Right renal cortex interstitium (tissue), 3 donors: ENCODE results near the gene APOBEC3F. TPM values are rescaled to one million over a fixed set of nuclear protein-coding genes. Genes with fewer than 3 reads are reported as not detected.
"Not testable (repeated sequence)": the region's sequence is repeated elsewhere in the genome, so short reads cannot be mapped to it uniquely, and the experiment has no call there.

Experiments
- DNase-seq, 3 donors: peaks; one replicate each; pipeline ENCODE4 v3.0.0-alpha.2; 2013; ENCODE audit warnings: low read depth in 3 of 3, low spot score in 2 of 3
- polyA plus RNA-seq, 3 donors: library from polyadenylated mRNA; unstranded; fragments of 120-200 nt; gene quantifications; one replicate each; pipeline ENCODE4 v1.2.1, GENCODE V29; 2013; ENCODE audit not compliant: insufficient read length in 3 of 3

The APOBEC3F gene
- polyA plus RNA-seq, 3 donors: 8.1 to 8.5 (median 8.4) TPM

DNA sequence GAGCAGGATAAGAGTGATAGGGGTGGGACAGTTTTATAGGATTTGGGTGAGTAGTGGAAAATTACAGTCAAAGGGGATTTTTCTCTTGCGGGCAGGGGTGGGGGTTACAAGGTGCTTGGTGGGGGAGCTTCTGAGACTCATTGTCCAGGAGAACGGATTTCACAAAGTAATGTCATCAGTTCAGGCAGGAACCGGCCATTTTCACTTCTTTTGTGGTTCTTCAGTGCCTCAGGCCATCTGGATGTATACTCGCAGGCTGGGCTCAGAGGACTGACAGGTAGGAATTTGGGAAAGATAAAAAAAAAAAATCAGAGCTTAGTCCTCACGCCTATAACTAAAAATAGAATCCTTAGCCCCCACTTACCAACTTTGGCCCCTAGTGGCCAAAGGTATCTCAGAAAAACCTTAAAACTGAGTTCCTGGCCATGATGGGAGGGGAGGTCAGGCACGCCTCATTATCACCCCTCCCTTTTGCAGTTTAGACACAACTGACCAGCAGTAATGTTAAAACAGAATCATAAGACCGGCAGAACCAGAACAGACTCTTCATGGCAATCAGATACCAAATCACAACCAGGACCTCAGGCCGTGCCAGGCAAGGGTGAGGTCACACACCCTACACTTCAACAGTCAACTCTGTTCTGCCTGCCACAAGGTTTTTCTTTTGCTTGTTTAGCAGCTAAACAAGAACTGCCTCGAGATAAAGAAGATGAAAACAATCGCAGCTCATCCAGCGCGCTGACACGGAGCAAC lies 27.5 kb downstream of the APOBEC3F start:
- DNase-seq: no peak

DNA sequence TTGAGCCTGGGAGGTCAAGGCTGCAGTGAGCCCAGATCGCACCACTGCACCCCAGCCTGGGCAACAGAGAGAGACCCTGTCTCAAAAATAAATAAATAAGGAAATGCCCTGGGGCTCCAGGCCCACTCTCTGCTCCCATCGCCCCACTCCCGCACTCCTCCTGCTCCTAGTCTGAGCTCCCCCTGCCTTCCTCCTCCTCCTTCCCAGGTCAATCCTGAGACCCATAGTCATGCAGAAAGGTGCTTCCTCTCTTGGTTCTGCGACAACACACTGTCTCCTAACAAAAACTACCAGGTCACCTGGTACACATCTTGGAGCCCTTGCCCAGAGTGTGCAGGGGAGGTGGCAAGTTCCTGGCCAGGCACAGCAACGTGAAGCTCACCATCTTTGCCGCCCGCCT lies 29.5 kb downstream of the APOBEC3F start:
- no peak for DNase-seq

GRCh38 chr22:39072581-39072981 lies 31.9 kb downstream of the APOBEC3F start:
- DNase-seq: not testable (repeated sequence)

DNA sequence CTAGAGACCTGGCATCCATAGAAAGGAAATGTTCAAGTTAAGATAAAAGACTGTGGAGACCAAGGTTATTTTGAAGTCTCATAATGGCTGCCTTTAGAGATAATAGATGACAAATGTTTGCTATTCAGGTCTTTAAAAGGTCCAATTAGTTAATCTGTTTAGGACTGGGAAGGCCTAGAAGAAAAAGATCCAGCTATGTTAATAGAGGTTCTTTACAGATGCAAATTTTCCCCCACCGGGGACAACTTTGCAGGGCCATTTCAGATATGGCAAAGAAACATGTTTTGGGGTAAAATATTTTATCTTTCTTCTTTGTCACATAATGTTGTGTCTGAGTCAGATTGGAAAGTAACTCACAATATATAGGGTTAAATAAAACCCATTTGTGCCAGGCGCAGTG lies 33.3 kb downstream of the APOBEC3F start:
- DNase-seq: no peak

- DNase-seq: not testable (repeated sequence)
Observed at GRCh38 chr22:39076155-39077025, 35.7 kb downstream of the APOBEC3F start.

- DNase-seq: not testable (repeated sequence)
Observed at GRCh38 chr22:39077026-39077840, 36.6 kb downstream of the APOBEC3F start, which contains the start of gene APOBEC3G. Gene APOBEC3G, plus strand, starts transcription at chr22:39077275. Its CDS starts 87 bp downstream, at chr22:39077362.

- not testable (repeated sequence) for DNase-seq
Observed at GRCh38 chr22:39077912-39078311, 37.2 kb downstream of the APOBEC3F start.

DNA sequence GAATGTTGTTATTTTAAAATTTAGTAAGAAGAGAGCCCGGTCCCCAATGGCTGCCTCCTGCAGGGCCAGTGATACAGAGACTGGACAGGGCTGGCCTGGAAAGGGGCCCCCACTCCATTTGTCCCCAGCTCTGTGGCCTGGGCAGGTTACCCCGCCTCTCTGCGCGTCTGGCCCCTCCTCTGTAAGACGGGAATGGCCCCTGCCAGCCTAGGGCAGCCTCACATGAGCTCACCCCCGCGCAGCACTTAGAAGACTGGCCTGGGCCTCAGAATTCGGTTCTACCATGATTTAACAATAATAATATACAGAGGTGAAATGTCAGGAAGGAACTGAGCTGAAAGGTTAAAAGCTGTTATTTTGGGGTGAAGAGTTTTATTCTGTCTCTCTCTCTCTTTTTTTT lies 37.7 kb downstream of the APOBEC3F start:
- no peak for DNase-seq

GRCh38 chr22:39079054-39079637 lies 38.5 kb downstream of the APOBEC3F start:
- not testable (repeated sequence) for DNase-seq

- DNase-seq: no peak
Observed at GRCh38 chr22:39080052-39080762, 39.5 kb downstream of the APOBEC3F start.

GRCh38 chr22:39081016-39081415 lies 40.4 kb downstream of the APOBEC3F start:
- DNase-seq: no peak

- no peak for DNase-seq
Observed at GRCh38 chr22:39081598-39081997, 40.9 kb downstream of the APOBEC3F start.

- DNase-seq: no peak
Observed at GRCh38 chr22:39083212-39084165, 42.8 kb downstream of the APOBEC3F start.

DNA sequence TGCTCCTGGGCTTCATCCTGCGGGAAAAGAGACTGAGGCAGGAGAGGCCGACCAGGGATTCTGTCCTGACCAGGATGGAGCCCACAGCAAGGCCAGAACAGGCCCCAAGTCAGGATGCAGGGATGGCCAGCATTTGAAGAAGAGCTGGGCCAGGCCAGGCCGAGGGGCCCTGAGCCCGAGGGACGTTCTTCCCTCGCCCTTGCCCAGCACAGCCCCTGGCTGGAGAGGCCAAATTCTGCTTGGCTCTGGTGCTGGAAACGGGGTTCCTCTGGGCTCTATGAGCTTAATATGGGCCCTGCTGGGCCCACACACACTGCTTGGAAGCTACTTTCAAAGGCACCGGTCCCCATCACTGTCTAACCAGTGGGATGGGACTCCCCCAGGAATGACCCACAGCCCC lies 44.0 kb downstream of the APOBEC3F start:
- no peak for DNase-seq

DNA sequence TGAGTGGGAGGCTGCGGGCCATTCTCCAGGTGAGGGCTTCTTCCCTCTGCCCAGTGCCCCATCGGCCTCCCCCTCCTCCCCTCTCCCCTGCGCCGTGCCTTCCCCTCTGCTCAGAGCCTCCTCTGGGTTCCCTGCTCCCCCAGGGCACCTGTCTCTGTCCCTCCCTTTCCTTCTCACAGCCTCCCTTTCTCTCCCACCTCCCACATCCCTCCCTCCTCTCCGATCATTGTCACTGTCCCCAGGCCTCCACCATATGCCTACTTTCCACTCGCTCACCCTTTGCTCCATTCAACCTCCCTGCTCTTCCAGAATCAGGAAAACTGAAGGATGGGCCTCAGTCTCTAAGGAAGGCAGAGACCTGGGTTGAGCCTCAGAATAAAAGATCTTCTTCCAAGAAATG lies 46.4 kb downstream of the APOBEC3F start:
- no peak for DNase-seq

DNA sequence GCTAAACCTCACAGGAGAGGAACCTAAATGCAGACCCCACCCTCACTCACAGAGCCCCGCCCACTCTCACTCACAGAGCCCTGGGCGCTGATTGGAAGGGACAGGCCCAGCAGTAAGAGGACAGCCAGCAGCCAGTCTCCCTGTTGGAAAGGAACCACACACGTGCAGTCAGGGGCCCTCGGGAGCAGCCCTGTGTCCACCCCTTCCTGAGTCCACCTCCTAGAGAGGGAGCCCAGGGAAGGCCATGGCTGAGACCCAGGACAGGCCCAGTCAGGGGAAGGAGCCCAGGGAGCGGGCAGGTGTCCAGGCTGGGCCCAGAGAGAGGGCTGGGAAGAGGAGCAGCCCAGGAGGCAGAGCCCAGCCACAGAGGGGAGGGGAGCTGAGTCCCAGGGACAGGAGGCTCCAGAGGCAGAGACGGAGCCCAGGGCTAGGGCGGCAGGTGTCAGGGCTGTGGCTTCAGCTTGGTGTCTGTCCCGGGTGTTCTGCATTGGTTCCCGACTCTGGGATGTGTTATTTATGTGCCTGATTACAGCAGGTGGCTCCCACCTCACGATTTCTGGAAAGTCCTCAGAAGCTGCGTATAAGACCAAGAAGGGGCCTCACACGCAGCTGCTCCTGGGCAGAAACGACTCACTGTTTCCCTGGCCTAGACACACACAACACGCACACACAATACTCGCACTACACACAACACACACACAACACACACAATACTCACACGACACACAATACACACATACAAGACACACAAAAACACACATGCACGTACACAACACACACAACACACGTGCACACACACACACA lies 47.4 kb downstream of the APOBEC3F start:
- DNase-seq: no peak

DNA sequence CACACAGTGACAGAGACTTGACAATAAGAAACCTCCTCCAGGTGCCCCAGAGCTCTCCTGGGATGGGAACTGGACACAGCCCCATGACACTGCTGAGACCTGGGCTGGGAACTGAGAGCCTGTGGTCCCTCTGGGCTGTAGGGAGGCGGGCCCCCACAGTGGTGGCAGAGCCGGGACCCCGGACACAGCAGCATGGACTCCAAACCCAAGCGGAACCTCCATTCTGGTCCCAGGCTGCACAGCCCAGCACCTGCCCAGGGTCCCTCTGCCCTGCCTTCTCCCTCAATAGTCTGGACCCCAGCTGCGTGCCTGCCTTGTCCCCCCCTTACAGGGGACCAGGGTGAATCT lies 48.0 kb downstream of the APOBEC3F start:
- DNase-seq: no peak

DNA sequence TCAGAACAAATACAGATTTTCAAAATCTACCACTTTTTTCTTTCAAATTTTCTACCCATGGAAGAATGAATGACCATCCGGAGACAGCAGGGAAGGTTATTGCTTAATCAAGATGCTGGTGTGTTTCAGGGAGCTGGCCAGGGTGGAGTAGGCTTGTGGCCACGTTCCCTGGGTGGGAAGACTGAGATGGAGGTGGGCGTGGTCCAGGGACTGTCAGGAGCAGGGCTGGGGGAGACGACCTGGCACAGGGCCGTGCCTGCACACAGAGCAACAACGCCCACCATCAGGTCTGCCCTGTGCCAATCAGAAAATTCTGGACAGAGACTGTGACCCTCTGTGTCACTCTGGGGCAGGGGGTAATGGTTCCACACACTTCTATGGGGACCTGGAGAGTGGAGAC lies 49.3 kb downstream of the APOBEC3F start:
- DNase-seq: no peak
